Stimulated activated effector memory CD8-positive, alpha-beta T cell treated with anti-CD3 and anti-CD28 coated beads, Interleukin-12 subunit alpha, Interleukin-12 subunit beta, amount 100 ng/mL, for 72 hours (primary cell): ENCODE data around the gene STIM1.

Experiments
- ATAC-seq: fragments of 150-1000 bp; cut with Tn5 transposase; 2 replicates; pipeline ENCODE4 v1.10.0; 2021
- DNase-seq, 2 donors: peaks; one replicate each; pipeline ENCODE4 v3.0.0; 2021 to 2022; ENCODE audit warnings: low spot score in 2 of 2
- H3K27ac Mint-ChIP-seq: one replicate; pipeline ENCODE4 v1.8.0; 2022; ENCODE audit warnings: mild to moderate bottlenecking, mixed read lengths
- H3K36me3 Mint-ChIP-seq: one replicate; pipeline ENCODE4 v1.8.0; 2022; ENCODE audit warnings: mild to moderate bottlenecking, mixed read lengths
- H3K4me1 Mint-ChIP-seq: one replicate; pipeline ENCODE4 v1.8.0; 2022; ENCODE audit warnings: mixed read lengths
- H3K4me3 Mint-ChIP-seq: one replicate; pipeline ENCODE4 v1.8.0; 2022; ENCODE audit warnings: mild to moderate bottlenecking, mixed read lengths
- H3K9me3 Mint-ChIP-seq: one replicate; pipeline ENCODE4 v1.8.0; 2022; ENCODE audit warnings: mixed read lengths

Gene STIM1

GRCh38 chr11:4086575-4087353 lies 231.3 kb downstream of the STIM1 start:
- Mint-ChIP-seq H3K27ac (peak overlapping the region; percentile 51), H3K4me3 (no peak overlapping the region), H3K9me3 (no peaks in the 10 kb centered on the region), H3K4me1 (peaks cover 44% of the 10 kb centered on the region), H3K36me3 (peaks cover 39% of the 10 kb centered on the region)
- peak; percentile 18 for ATAC-seq
- peak in 1 of 2 donors; percentile 45 for DNase-seq

- Mint-ChIP-seq H3K9me3 (no peaks in the 10 kb centered on the region), H3K27ac (peak overlapping the region; percentile 51), H3K4me1 (peaks cover 52% of the 10 kb centered on the region), H3K4me3 (no peak overlapping the region), H3K36me3 (peaks cover 44% of the 10 kb centered on the region)
- ATAC-seq, result no peak
- DNase-seq, result peak in 1 of 2 donors; percentile 7
These were observed 232.1 kb downstream of the STIM1 start for GRCh38 chr11:4087551-4087950.

GRCh38 chr11:4090258-4090657 lies 234.8 kb downstream of the STIM1 start:
- H3K4me1 Mint-ChIP-seq, result peaks cover 68% of the 10 kb centered on the region
- peaks cover 45% of the 10 kb centered on the region for H3K36me3 Mint-ChIP-seq

GRCh38 chr11:4092026-4092425 lies 236.6 kb downstream of the STIM1 start:
- no peak for DNase-seq
- Mint-ChIP-seq H3K36me3 (peaks cover 51% of the 10 kb centered on the region), H3K27ac (peak overlapping the region; percentile 92), H3K9me3 (no peaks in the 10 kb centered on the region), H3K4me1 (peaks cover 67% of the 10 kb centered on the region), H3K4me3 (peak overlapping the region; percentile 27)
- ATAC-seq, result no peak

More at GRCh38 chr11:4090258-4090657, 234.8 kb downstream of the STIM1 start:
- DNase-seq (peak in 1 of 2 donors; percentile 48), ATAC-seq (no peak)
- H3K9me3 Mint-ChIP-seq, result no peaks in the 10 kb centered on the region
- no peak overlapping the region for H3K4me3 Mint-ChIP-seq
- peak overlapping the region; percentile 92 for H3K27ac Mint-ChIP-seq

GRCh38 chr11:4093519-4094347 lies 238.3 kb downstream of the STIM1 start:
- Mint-ChIP-seq H3K36me3 (peaks cover 58% of the 10 kb centered on the region), H3K27ac (peak overlapping the region; percentile 99), H3K9me3 (no peaks in the 10 kb centered on the region)

GRCh38 chr11:4094348-4095291 lies 239.2 kb downstream of the STIM1 start, which contains the start of gene RRM1:
TSS of gene RRM1 (plus strand) at chr11:4094799. CDS start at chr11:4095013, 214 bp downstream.
- Mint-ChIP-seq H3K4me3 (peak within 1 kb of the TSS; percentile 98), H3K36me3 (peaks cover 67% of the 10 kb centered on the region), H3K4me1 (peaks cover 60% of the 10 kb centered on the region), H3K9me3 (no peaks in the 10 kb centered on the region), H3K27ac (peak within 1 kb of the TSS; percentile 99)
- peak; percentile 97 for ATAC-seq
- peak; percentile 92 to 97 for DNase-seq

More at GRCh38 chr11:4093519-4094347, 238.3 kb downstream of the STIM1 start:
- DNase-seq (peak in 1 of 2 donors; percentile 45), ATAC-seq (no peak)
- Mint-ChIP-seq H3K4me1 (peaks cover 61% of the 10 kb centered on the region), H3K4me3 (peak overlapping the region; percentile 98)

- peaks cover 77% of the 10 kb centered on the region for H3K36me3 Mint-ChIP-seq
- H3K9me3 Mint-ChIP-seq, result no peaks in the 10 kb centered on the region
- peaks cover 56% of the 10 kb centered on the region for H3K4me1 Mint-ChIP-seq
- DNase-seq (peak in 1 of 2 donors; percentile 43), ATAC-seq (no peak)
- peak overlapping the region; percentile 98 for H3K4me3 Mint-ChIP-seq
- H3K27ac Mint-ChIP-seq, result peak overlapping the region; percentile 99
These were observed 240.2 kb downstream of the STIM1 start for GRCh38 chr11:4095509-4096230.

- Mint-ChIP-seq H3K36me3 (peaks cover 88% of the 10 kb centered on the region), H3K9me3 (no peaks in the 10 kb centered on the region), H3K27ac (no peak overlapping the region), H3K4me1 (peaks cover 37% of the 10 kb centered on the region), H3K4me3 (no peak overlapping the region)
- no peak for DNase-seq
- no peak for ATAC-seq
These were observed 242.7 kb downstream of the STIM1 start for GRCh38 chr11:4098026-4098621.

GRCh38 chr11:4102711-4103110 lies 247.2 kb downstream of the STIM1 start:
- Mint-ChIP-seq H3K9me3 (no peaks in the 10 kb centered on the region), H3K27ac (no peak overlapping the region), H3K4me3 (no peak overlapping the region), H3K4me1 (peaks cover 18% of the 10 kb centered on the region), H3K36me3 (peaks cover 100% of the 10 kb centered on the region)
- DNase-seq, result no peak
- ATAC-seq, result no peak

GRCh38 chr11:4103269-4103668 lies 247.8 kb downstream of the STIM1 start:
- H3K9me3 Mint-ChIP-seq, result no peaks in the 10 kb centered on the region
- H3K4me1 Mint-ChIP-seq, result peaks cover 18% of the 10 kb centered on the region
- no peak overlapping the region for H3K4me3 Mint-ChIP-seq
- DNase-seq (no peak), ATAC-seq (no peak)
- H3K27ac Mint-ChIP-seq, result no peak overlapping the region
- H3K36me3 Mint-ChIP-seq, result peaks cover 100% of the 10 kb centered on the region

GRCh38 chr11:4105916-4106315 lies 250.5 kb downstream of the STIM1 start:
- Mint-ChIP-seq H3K4me3 (no peak overlapping the region), H3K27ac (no peak overlapping the region), H3K9me3 (no peaks in the 10 kb centered on the region), H3K36me3 (peaks cover 100% of the 10 kb centered on the region), H3K4me1 (peaks cover 3% of the 10 kb centered on the region)
- DNase-seq (no peak), ATAC-seq (no peak)

GRCh38 chr11:4111834-4112233 lies 256.4 kb downstream of the STIM1 start:
- no peak for DNase-seq
- Mint-ChIP-seq H3K4me1 (peaks cover 15% of the 10 kb centered on the region), H3K27ac (peak overlapping the region; percentile 7), H3K9me3 (no peaks in the 10 kb centered on the region), H3K4me3 (no peak overlapping the region), H3K36me3 (peaks cover 100% of the 10 kb centered on the region)
- ATAC-seq, result no peak

- DNase-seq (no peak), ATAC-seq (no peak)
- no peaks in the 10 kb centered on the region for H3K9me3 Mint-ChIP-seq
- peaks cover 99% of the 10 kb centered on the region for H3K36me3 Mint-ChIP-seq
- no peak overlapping the region for H3K4me3 Mint-ChIP-seq
- peaks cover 28% of the 10 kb centered on the region for H3K4me1 Mint-ChIP-seq
- no peak overlapping the region for H3K27ac Mint-ChIP-seq
These were observed 259.7 kb downstream of the STIM1 start for GRCh38 chr11:4115128-4115527.

GRCh38 chr11:4118107-4118506 lies 262.6 kb downstream of the STIM1 start:
- H3K4me1 Mint-ChIP-seq, result peaks cover 23% of the 10 kb centered on the region
- peak overlapping the region; percentile 52 for H3K27ac Mint-ChIP-seq
- peaks cover 99% of the 10 kb centered on the region for H3K36me3 Mint-ChIP-seq
- DNase-seq (no peak), ATAC-seq (peak; percentile 78)
- no peaks in the 10 kb centered on the region for H3K9me3 Mint-ChIP-seq
- H3K4me3 Mint-ChIP-seq, result no peak overlapping the region
